CD4-positive, alpha-beta T cell treated with Interleukin-17A for 1 hour (primary cell): ENCODE data around the gene ZNF534.
"Not testable (repeated sequence)": the region's sequence is repeated elsewhere in the genome, so short reads cannot be mapped to it uniquely, and the experiment has no call there.

Experiments
- DNase-seq: peaks from one replicate; pipeline ENCODE4 v3.0.0-alpha.2; 2020

ZNF534 gene

GRCh38 chr19:52500474-52500873 is 71.5 kb downstream of the ZNF534 start:
- DNase-seq, result not testable (repeated sequence)

- not testable (repeated sequence) for DNase-seq
Observed at GRCh38 chr19:52500991-52501390, 72.0 kb downstream of the ZNF534 start.
